ENCODE data around the gene PRRC2C. TPM values are rescaled to one million over a fixed set of nuclear protein-coding genes. Genes with fewer than 3 reads are reported as not detected.
A peak's percentile ranks its signal among the peaks of the same experiment; 100 is the strongest.

The PRRC2C gene
- total RNA-seq, 1 experiment from 2014 or later: 296 TPM

DNA sequence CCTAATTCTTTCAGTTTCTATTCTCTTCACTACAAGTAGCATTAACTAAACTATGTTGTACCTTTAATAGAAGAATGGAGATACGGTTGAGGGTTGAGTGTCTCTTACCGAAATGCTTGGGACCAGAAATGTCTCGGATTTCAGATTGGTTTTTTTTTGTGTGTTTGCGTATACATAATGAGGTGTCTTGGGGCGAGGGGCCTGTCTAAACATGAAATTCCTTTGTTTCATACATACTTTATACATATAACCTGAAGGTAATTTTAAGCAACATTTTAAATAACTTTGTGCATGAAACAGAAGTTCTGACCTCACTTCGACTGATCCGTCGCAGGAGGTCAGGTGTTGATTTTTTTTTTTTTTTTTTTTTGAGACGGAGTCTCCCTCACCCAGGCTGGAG is 100.4 kb downstream of the PRRC2C start:
- no peaks in the 10 kb centered on the region for H3K9me3 Mint-ChIP-seq (ENCODE audit: unreplicated experiment)
- peaks cover 6% of the 10 kb centered on the region for H3K4me1 Mint-ChIP-seq (ENCODE audit: insufficient read depth, unreplicated experiment)
- H3K27ac Mint-ChIP-seq (ENCODE audit: low read depth, unreplicated experiment): peak overlapping the region; percentile 78
- intact Hi-C loops (cut with micrococcal nuclease): no loop called here
- TF ChIP-seq, protein P1, sequence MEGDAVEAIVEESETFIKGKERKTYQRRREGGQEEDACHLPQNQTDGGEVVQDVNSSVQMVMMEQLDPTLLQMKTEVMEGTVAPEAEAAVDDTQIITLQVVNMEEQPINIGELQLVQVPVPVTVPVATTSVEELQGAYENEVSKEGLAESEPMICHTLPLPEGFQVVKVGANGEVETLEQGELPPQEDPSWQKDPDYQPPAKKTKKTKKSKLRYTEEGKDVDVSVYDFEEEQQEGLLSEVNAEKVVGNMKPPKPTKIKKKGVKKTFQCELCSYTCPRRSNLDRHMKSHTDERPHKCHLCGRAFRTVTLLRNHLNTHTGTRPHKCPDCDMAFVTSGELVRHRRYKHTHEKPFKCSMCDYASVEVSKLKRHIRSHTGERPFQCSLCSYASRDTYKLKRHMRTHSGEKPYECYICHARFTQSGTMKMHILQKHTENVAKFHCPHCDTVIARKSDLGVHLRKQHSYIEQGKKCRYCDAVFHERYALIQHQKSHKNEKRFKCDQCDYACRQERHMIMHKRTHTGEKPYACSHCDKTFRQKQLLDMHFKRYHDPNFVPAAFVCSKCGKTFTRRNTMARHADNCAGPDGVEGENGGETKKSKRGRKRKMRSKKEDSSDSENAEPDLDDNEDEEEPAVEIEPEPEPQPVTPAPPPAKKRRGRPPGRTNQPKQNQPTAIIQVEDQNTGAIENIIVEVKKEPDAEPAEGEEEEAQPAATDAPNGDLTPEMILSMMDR (IDR thresholded peaks at IDR 0.05; ENCODE audit: unreplicated experiment): no peak
- peak; percentile 55 for DNase-seq (ENCODE audit: unreplicated experiment)
- POLR2A ChIA-PET: interaction anchor here (0.6 to 1.0 kb wide), 3 partner anchors 10 to 157 kb away, joined by 3 to 4 read pairs (median 3); partner anchors contain the start of gene VAMP4
- no peak overlapping the region for H3K4me3 Mint-ChIP-seq (ENCODE audit: unreplicated experiment)
- peaks cover 76% of the 10 kb centered on the region for H3K36me3 Mint-ChIP-seq (ENCODE audit: insufficient read depth, unreplicated experiment)
- BruUV-seq (replicated peaks): no TSS peak
- CTCF ChIA-PET: interaction anchor here (0.7 to 0.9 kb wide), 2 partner anchors 10 to 137 kb away, joined by 3 to 4 read pairs; no protein-coding TSS in a partner anchor
- no peaks in the 10 kb centered on the region for H3K27me3 Mint-ChIP-seq (ENCODE audit: insufficient read depth, unreplicated experiment)

DNA sequence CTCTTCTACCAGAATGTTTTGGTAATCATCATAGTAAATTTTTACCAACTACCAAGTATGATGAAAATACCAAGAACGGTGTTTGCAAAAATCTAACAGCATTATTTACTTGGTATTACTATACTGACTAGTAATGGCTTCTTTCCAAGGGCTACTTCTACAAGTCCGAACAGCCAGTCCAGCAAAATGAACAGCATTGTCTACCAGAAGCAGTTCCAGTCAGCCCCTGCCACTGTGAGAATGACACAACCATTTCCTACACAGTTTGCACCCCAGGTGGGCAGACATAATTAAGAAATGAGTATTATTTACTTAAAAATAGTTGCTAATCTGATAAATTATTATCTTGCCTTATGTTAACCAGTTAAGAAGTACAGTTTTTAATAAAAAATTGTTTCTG is 102.9 kb downstream of the PRRC2C start:
- intact Hi-C loops (cut with micrococcal nuclease): no loop called here
- no peak for DNase-seq (ENCODE audit: unreplicated experiment)
- no peak overlapping the region for H3K27ac Mint-ChIP-seq (ENCODE audit: low read depth, unreplicated experiment)
- H3K4me1 Mint-ChIP-seq (ENCODE audit: insufficient read depth, unreplicated experiment): peaks cover 6% of the 10 kb centered on the region
- no TSS peak for BruUV-seq (replicated peaks)
- TF ChIP-seq, protein P1 (IDR thresholded peaks at IDR 0.05; ENCODE audit: unreplicated experiment): no peak
- peaks cover 99% of the 10 kb centered on the region for H3K36me3 Mint-ChIP-seq (ENCODE audit: insufficient read depth, unreplicated experiment)
- POLR2A ChIA-PET: interaction anchor here (0.6 kb wide), 1 partner anchor 45 kb away, joined by 3 read pairs; no protein-coding TSS in a partner anchor
- no peaks in the 10 kb centered on the region for H3K27me3 Mint-ChIP-seq (ENCODE audit: insufficient read depth, unreplicated experiment)
- H3K4me3 Mint-ChIP-seq (ENCODE audit: unreplicated experiment): no peak overlapping the region
- CTCF ChIA-PET: interaction anchor here (1.3 kb wide), 1 partner anchor 10 kb away, joined by 3 read pairs; no protein-coding TSS in a partner anchor
- no peaks in the 10 kb centered on the region for H3K9me3 Mint-ChIP-seq (ENCODE audit: unreplicated experiment)

DNA sequence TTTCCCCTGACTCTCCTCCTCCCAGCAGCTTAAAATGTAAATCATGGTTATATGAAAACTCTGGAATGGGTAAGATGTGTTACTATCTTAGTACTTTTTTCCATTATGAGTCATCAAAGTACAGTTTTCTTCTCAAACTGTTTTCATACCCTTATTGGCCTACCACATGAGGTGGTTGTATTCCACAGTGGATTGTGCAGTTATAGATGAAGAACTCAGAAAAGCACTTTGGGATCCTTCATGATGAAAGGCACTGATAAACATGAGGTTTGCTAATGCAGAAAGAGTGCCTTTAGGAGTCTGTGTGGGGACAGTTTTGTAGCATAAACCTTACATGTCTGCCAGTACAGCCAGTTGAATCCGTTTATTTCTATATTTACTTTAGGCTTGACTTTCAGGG is 104.7 kb downstream of the PRRC2C start:
- Mint-ChIP-seq H3K27ac (ENCODE audit: low read depth, unreplicated experiment) (peak overlapping the region; percentile 1), H3K4me3 (ENCODE audit: unreplicated experiment) (no peak overlapping the region)
- POLR2A ChIA-PET: no interaction called here

DNA sequence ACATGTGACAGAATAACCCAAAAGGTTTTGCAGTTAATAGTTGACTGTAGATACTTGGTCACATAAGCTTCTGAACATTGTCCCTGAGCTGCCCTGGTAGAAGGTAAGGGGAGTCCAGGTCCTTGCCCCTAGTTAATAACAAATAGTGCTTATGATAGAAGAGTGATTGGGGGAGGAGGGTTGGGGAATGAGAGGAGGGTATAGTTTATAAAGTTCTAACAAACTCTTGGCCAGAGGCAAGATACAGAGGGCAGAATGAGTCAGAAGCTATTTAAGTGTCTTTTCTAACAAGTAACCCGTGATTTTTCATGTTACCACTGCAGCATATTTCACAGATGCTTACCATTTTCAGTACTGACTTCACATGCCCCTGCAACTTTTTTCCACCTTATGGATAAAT is 110.0 kb downstream of the PRRC2C start:
- TF ChIP-seq, protein P1 (IDR thresholded peaks at IDR 0.05; ENCODE audit: unreplicated experiment): no peak
- POLR2A ChIA-PET: interaction anchor here (0.6 to 1.3 kb wide), 3 partner anchors 26 to 138 kb away, joined by 3 read pairs; no protein-coding TSS in a partner anchor
- intact Hi-C loops (cut with micrococcal nuclease): no loop called here
- H3K4me1 Mint-ChIP-seq (ENCODE audit: insufficient read depth, unreplicated experiment): peaks cover 6% of the 10 kb centered on the region
- H3K36me3 Mint-ChIP-seq (ENCODE audit: insufficient read depth, unreplicated experiment): peaks cover 58% of the 10 kb centered on the region
- BruUV-seq (replicated peaks): no TSS peak
- no peak overlapping the region for H3K27ac Mint-ChIP-seq (ENCODE audit: low read depth, unreplicated experiment)
- CTCF ChIA-PET: interaction anchor here (0.6 to 1.6 kb wide), 7 partner anchors 10 to 390 kb away, joined by 3 to 5 read pairs (median 3); no protein-coding TSS in a partner anchor
- DNase-seq (ENCODE audit: unreplicated experiment): no peak
- H3K9me3 Mint-ChIP-seq (ENCODE audit: unreplicated experiment): no peaks in the 10 kb centered on the region
- H3K27me3 Mint-ChIP-seq (ENCODE audit: insufficient read depth, unreplicated experiment): no peaks in the 10 kb centered on the region
- no peak overlapping the region for H3K4me3 Mint-ChIP-seq (ENCODE audit: unreplicated experiment)

More for the DNA sequence above, 104.7 kb downstream of the PRRC2C start:
- TF ChIP-seq, protein P1 (IDR thresholded peaks at IDR 0.05; ENCODE audit: unreplicated experiment): no peak
- no peak for DNase-seq (ENCODE audit: unreplicated experiment)
- no TSS peak for BruUV-seq (replicated peaks)
- intact Hi-C loops (cut with micrococcal nuclease): no loop called here
- Mint-ChIP-seq H3K27me3 (ENCODE audit: insufficient read depth, unreplicated experiment) (no peaks in the 10 kb centered on the region), H3K36me3 (ENCODE audit: insufficient read depth, unreplicated experiment) (peaks cover 100% of the 10 kb centered on the region), H3K4me1 (ENCODE audit: insufficient read depth, unreplicated experiment) (peaks cover under 1% of the 10 kb centered on the region), H3K9me3 (ENCODE audit: unreplicated experiment) (no peaks in the 10 kb centered on the region)
- CTCF ChIA-PET: interaction anchor here (1.9 kb wide), 1 partner anchor 126 kb away, joined by 5 read pairs; no protein-coding TSS in a partner anchor
